ENCODE measurements around the gene NPAT. TPM values are rescaled to one million over a fixed set of nuclear protein-coding genes. Genes with fewer than 3 reads are reported as not detected.
A peak's percentile ranks its signal among the peaks of the same experiment; 100 is the strongest.

The NPAT gene
- total RNA-seq, 1 experiment from 2014 or later: 11.0 TPM

- TF ChIP-seq CTCF (IDR thresholded peaks at IDR 0.05; ENCODE audit: unreplicated experiment): no peak
- no peak for DNase-seq (ENCODE audit: unreplicated experiment)
- Mint-ChIP-seq H3K4me3 (ENCODE audit: unreplicated experiment) (no peak overlapping the region), H3K9me3 (ENCODE audit: unreplicated experiment) (no peaks in the 10 kb centered on the region), H3K4me1 (ENCODE audit: insufficient read depth, unreplicated experiment) (peaks cover 7% of the 10 kb centered on the region), H3K27me3 (ENCODE audit: insufficient read depth, unreplicated experiment) (no peaks in the 10 kb centered on the region), H3K27ac (ENCODE audit: low read depth, unreplicated experiment) (no peak overlapping the region), H3K36me3 (ENCODE audit: insufficient read depth, unreplicated experiment) (peaks cover 65% of the 10 kb centered on the region)
- CTCF ChIA-PET: interaction anchor here (0.7 to 1.5 kb wide), 2 partner anchors 58 to 421 kb away, joined by 3 read pairs; no protein-coding TSS in a partner anchor
- no TSS peak for BruUV-seq (replicated peaks)
- POLR2A ChIA-PET: no interaction called here
- intact Hi-C loops (cut with micrococcal nuclease): no loop called here
Observed at GRCh38 chr11:108228251-108228650, 5.8 kb upstream of the NPAT start.

GRCh38 chr11:108226036-108226435 lies 3.6 kb upstream of the NPAT start:
- H3K27me3 Mint-ChIP-seq (ENCODE audit: insufficient read depth, unreplicated experiment): no peaks in the 10 kb centered on the region
- no peaks in the 10 kb centered on the region for H3K9me3 Mint-ChIP-seq (ENCODE audit: unreplicated experiment)
- intact Hi-C loops (cut with micrococcal nuclease): no loop called here
- no peak overlapping the region for H3K27ac Mint-ChIP-seq (ENCODE audit: low read depth, unreplicated experiment)
- no peak overlapping the region for H3K4me3 Mint-ChIP-seq (ENCODE audit: unreplicated experiment)
- H3K36me3 Mint-ChIP-seq (ENCODE audit: insufficient read depth, unreplicated experiment): peaks cover 44% of the 10 kb centered on the region
- POLR2A ChIA-PET: no interaction called here
- BruUV-seq (replicated peaks): no TSS peak
- DNase-seq (ENCODE audit: unreplicated experiment): no peak
- no peak for TF ChIP-seq CTCF (IDR thresholded peaks at IDR 0.05; ENCODE audit: unreplicated experiment)
- CTCF ChIA-PET: interaction anchor here (0.5 to 1.0 kb wide), 3 partner anchors 76 to 1713 kb away, joined by 3 read pairs; no protein-coding TSS in a partner anchor
- H3K4me1 Mint-ChIP-seq (ENCODE audit: insufficient read depth, unreplicated experiment): peaks cover 7% of the 10 kb centered on the region

- CTCF ChIA-PET: interaction anchor here (0.6 to 0.7 kb wide), 2 partner anchors 9 to 1714 kb away, joined by 3 read pairs; no protein-coding TSS in a partner anchor
Observed at GRCh38 chr11:108224911-108225786, 2.7 kb upstream of the NPAT start.

More at GRCh38 chr11:108224911-108225786, 2.7 kb upstream of the NPAT start:
- H3K9me3 Mint-ChIP-seq (ENCODE audit: unreplicated experiment): no peaks in the 10 kb centered on the region
- intact Hi-C loops (cut with micrococcal nuclease): no loop called here
- H3K27me3 Mint-ChIP-seq (ENCODE audit: insufficient read depth, unreplicated experiment): no peaks in the 10 kb centered on the region
- no peak for TF ChIP-seq CTCF (IDR thresholded peaks at IDR 0.05; ENCODE audit: unreplicated experiment)
- no TSS peak for BruUV-seq (replicated peaks)
- no peak overlapping the region for H3K4me3 Mint-ChIP-seq (ENCODE audit: unreplicated experiment)
- H3K27ac Mint-ChIP-seq (ENCODE audit: low read depth, unreplicated experiment): peak overlapping the region; percentile 9
- peaks cover 35% of the 10 kb centered on the region for H3K36me3 Mint-ChIP-seq (ENCODE audit: insufficient read depth, unreplicated experiment)
- H3K4me1 Mint-ChIP-seq (ENCODE audit: insufficient read depth, unreplicated experiment): peaks cover 16% of the 10 kb centered on the region
- POLR2A ChIA-PET: interaction anchor here (1.0 to 2.2 kb wide), 2 partner anchors 10 to 34 kb away, joined by 3 to 8 read pairs; no protein-coding TSS in a partner anchor
- DNase-seq (ENCODE audit: unreplicated experiment): no peak
